MM.1S (cell line): ENCODE measurements around the gene PLA2G4B.

ENCODE experiments used
- DNase-seq: peaks from one replicate; pipeline ENCODE4 v3.0.0-alpha.2; 2015
- H2AFZ ChIP-seq: fragments of 300-600 bp; sonication (generic); 2 replicates; pipeline ENCODE4 v1.6.0; 2016; ENCODE audit warnings: antibody characterized with exemption, low read length
- H3F3A ChIP-seq: fragments of 300-600 bp; sonication (generic); 2 replicates; pipeline ENCODE4 v1.6.1; 2016; ENCODE audit warnings: mild to moderate bottlenecking, antibody characterized with exemption, low read length, moderate library complexity, mixed read lengths; ENCODE audit not compliant: insufficient read depth
- H3K27ac ChIP-seq: fragments of 300-600 bp; sonication (generic); 2 replicates; pipeline ENCODE4 v1.5.1; 2016; ENCODE audit warnings: mild to moderate bottlenecking, low read length
- H3K27me3 ChIP-seq: fragments of 300-600 bp; sonication (generic); replicated peaks from 2 replicates; pipeline ENCODE4 v1.6.0; 2016; ENCODE audit warnings: low read length; ENCODE audit not compliant: insufficient read depth
- H3K36me3 ChIP-seq: fragments of 300-600 bp; sonication (generic); replicated peaks from 2 replicates; pipeline ENCODE4 v1.6.1; 2016; ENCODE audit warnings: mild to moderate bottlenecking, low read length, mixed read lengths; ENCODE audit not compliant: insufficient read depth
- H3K4me1 ChIP-seq: fragments of 300-600 bp; sonication (generic); 2 replicates; pipeline ENCODE4 v1.6.1; 2016; ENCODE audit warnings: low read length, mixed read lengths
- H3K4me2 ChIP-seq: fragments of 300-600 bp; sonication (generic); 2 replicates; pipeline ENCODE4 v1.6.0; 2016; ENCODE audit warnings: low read depth, low read length
- H3K4me3 ChIP-seq: fragments of 300-600 bp; sonication (generic); 2 replicates; pipeline ENCODE4 v1.5.1; 2016; ENCODE audit warnings: low read length, mixed read lengths
- H3K79me2 ChIP-seq: fragments of 300-600 bp; sonication (generic); 2 replicates; pipeline ENCODE4 v1.6.1; 2016; ENCODE audit warnings: mixed run types, low read length, mixed read lengths
- H3K9ac ChIP-seq: fragments of 300-600 bp; sonication (generic); 2 replicates; pipeline ENCODE4 v1.6.1; 2016; ENCODE audit warnings: low read length, mixed read lengths
- H3K9me2 ChIP-seq: fragments of 300-600 bp; sonication (generic); replicated peaks from 2 replicates; pipeline ENCODE4 v1.6.1; 2016; ENCODE audit warnings: mild to moderate bottlenecking, low read length, mixed read lengths; ENCODE audit not compliant: insufficient read depth
- H3K9me3 ChIP-seq: fragments of 300-600 bp; sonication (generic); replicated peaks from 2 replicates; pipeline ENCODE4 v1.6.1; 2016; ENCODE audit warnings: mild to moderate bottlenecking, low read length, mixed read lengths; ENCODE audit not compliant: insufficient read depth
- H4K20me1 ChIP-seq: fragments of 300-600 bp; sonication (generic); 2 replicates; pipeline ENCODE4 v1.6.1; 2016; ENCODE audit warnings: mild to moderate bottlenecking, low read length, moderate library complexity, mixed read lengths; ENCODE audit not compliant: insufficient read depth
- EZH2 ChIP-seq: fragments of 300-600 bp; sonication (generic); optimal IDR thresholded peaks from 2 replicates; pipeline ENCODE3; 2017; ENCODE audit warnings: low read depth, mild to moderate bottlenecking, antibody characterized with exemption, low read length, mixed read lengths
- EZH2phosphoT487 ChIP-seq: fragments of 300-600 bp; sonication (generic); IDR thresholded peaks from 2 replicates; pipeline ENCODE4 v1.6.1; 2018; ENCODE audit warnings: antibody characterized with exemption, low read length
- TF ChIP-seq, protein P1 (sequence below): fragments of 300-600 bp; sonication (generic); IDR thresholded peaks from 2 replicates; pipeline ENCODE4 v1.5.1; 2016; ENCODE audit warnings: antibody characterized with exemption, low read length, mixed read lengths

The PLA2G4B gene

GRCh38 chr15:41878355-41878699, 39.7 kb downstream of the PLA2G4B start:
- H3K27ac ChIP-seq = no peak overlapping the region
- H3K4me2 ChIP-seq = no peak overlapping the region
- H3K4me3 ChIP-seq = no peak overlapping the region
- no peaks in the 10 kb centered on the region for H3K9me2 ChIP-seq
- H4K20me1 ChIP-seq = no peaks in the 10 kb centered on the region
- no peaks in the 10 kb centered on the region for H3K79me2 ChIP-seq
- no peaks in the 10 kb centered on the region for H3K9me3 ChIP-seq
- TF ChIP-seq, protein P1, sequence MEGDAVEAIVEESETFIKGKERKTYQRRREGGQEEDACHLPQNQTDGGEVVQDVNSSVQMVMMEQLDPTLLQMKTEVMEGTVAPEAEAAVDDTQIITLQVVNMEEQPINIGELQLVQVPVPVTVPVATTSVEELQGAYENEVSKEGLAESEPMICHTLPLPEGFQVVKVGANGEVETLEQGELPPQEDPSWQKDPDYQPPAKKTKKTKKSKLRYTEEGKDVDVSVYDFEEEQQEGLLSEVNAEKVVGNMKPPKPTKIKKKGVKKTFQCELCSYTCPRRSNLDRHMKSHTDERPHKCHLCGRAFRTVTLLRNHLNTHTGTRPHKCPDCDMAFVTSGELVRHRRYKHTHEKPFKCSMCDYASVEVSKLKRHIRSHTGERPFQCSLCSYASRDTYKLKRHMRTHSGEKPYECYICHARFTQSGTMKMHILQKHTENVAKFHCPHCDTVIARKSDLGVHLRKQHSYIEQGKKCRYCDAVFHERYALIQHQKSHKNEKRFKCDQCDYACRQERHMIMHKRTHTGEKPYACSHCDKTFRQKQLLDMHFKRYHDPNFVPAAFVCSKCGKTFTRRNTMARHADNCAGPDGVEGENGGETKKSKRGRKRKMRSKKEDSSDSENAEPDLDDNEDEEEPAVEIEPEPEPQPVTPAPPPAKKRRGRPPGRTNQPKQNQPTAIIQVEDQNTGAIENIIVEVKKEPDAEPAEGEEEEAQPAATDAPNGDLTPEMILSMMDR = no peak
- TF ChIP-seq EZH2 (no peak), EZH2phosphoT487 (no peak)
- H3K9ac ChIP-seq = no peak overlapping the region
- H3K36me3 ChIP-seq = no peaks in the 10 kb centered on the region
- H3K27me3 ChIP-seq = peaks cover 31% of the 10 kb centered on the region
- no peak for DNase-seq
- no peaks in the 10 kb centered on the region for H3F3A ChIP-seq
- no peaks in the 10 kb centered on the region for H3K4me1 ChIP-seq
- no peak overlapping the region for H2AFZ ChIP-seq

GRCh38 chr15:41879321-41879845, 40.7 kb downstream of the PLA2G4B start:
- no peak for TF ChIP-seq EZH2
- TF ChIP-seq, protein P1 = no peak
- no peak for TF ChIP-seq EZH2phosphoT487
- Histone ChIP-seq H3K9ac (no peak overlapping the region), H3K27me3 (peaks cover 21% of the 10 kb centered on the region), H3K27ac (no peak overlapping the region), H3K4me1 (no peaks in the 10 kb centered on the region), H3K79me2 (no peaks in the 10 kb centered on the region), H4K20me1 (no peaks in the 10 kb centered on the region), H3K9me3 (no peaks in the 10 kb centered on the region), H3K36me3 (no peaks in the 10 kb centered on the region), H3F3A (no peaks in the 10 kb centered on the region), H3K9me2 (no peaks in the 10 kb centered on the region), H2AFZ (no peak overlapping the region), H3K4me3 (no peak overlapping the region), H3K4me2 (no peak overlapping the region)
- no peak for DNase-seq

GRCh38 chr15:41880156-41880877, 41.7 kb downstream of the PLA2G4B start:
- no peak for TF ChIP-seq EZH2
- TF ChIP-seq EZH2phosphoT487 = no peak
- TF ChIP-seq, protein P1 = no peak
- no peaks in the 10 kb centered on the region for H3K9me3 ChIP-seq

More at GRCh38 chr15:41880156-41880877, 41.7 kb downstream of the PLA2G4B start:
- H3F3A ChIP-seq = no peaks in the 10 kb centered on the region
- no peaks in the 10 kb centered on the region for H3K9me2 ChIP-seq
- no peak overlapping the region for H2AFZ ChIP-seq
- no peaks in the 10 kb centered on the region for H4K20me1 ChIP-seq
- H3K36me3 ChIP-seq = no peaks in the 10 kb centered on the region
- H3K4me1 ChIP-seq = no peaks in the 10 kb centered on the region
- H3K4me3 ChIP-seq = no peak overlapping the region
- no peak for DNase-seq
- no peak overlapping the region for H3K4me2 ChIP-seq
- no peaks in the 10 kb centered on the region for H3K79me2 ChIP-seq
- H3K27me3 ChIP-seq = peaks cover 12% of the 10 kb centered on the region
- no peak overlapping the region for H3K9ac ChIP-seq
- no peak overlapping the region for H3K27ac ChIP-seq
